GM08714 (cell line): ENCODE data around the gene TBCE.
"Not testable (repeated sequence)": the region's sequence is repeated elsewhere in the genome, so short reads cannot be mapped to it uniquely, and the experiment has no call there.

ENCODE experiments used
- H3K4me3 ChIP-seq: fragments of 200-500 bp; sonication (Bioruptor generic); 2 replicates; pipeline ENCODE4 v1.5.1; 2014; ENCODE audit warnings: mild to moderate bottlenecking, low read length, inconsistent platforms
- ZNF274 ChIP-seq: IDR thresholded peaks from 2 replicates; pipeline ENCODE4 v1.6.1; 2012; ENCODE audit warnings: mild to moderate bottlenecking, low read depth, low read length

The TBCE gene

DNA sequence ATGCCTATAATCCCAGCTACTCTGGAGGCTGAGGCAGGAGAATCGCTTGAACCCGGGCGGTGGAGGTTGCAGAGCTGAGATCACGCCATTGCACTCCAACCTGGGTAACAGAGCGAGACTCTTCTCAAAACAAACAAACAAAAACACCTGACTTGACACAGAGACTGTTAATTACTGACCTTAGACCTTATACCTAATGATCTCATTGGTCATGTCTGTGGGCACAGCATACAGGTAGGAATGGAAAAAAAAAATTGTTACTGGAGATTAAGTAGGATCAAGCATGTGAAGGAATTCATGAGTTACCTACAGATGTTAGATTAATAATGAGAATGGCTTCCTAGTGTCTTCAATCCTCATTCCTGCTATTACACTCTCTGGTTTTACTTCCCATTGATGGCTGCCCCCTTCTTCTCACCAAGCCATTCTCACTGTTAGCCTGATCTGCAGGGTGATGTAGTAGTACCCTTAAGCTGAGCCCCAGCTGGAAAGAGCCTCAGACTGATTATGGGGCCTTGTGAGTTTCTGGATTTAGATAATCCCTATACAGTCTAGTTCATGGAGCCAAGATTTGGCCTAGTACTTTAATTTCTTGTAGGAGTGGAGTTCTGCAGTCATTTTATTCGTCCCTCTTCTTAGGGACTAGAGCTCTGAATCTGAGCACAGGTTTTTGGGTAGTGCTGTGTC is 8.8 kb downstream of the TBCE start:
- no peak for TF ChIP-seq ZNF274
- no peak overlapping the region for H3K4me3 ChIP-seq

- not testable (repeated sequence) for H3K4me3 ChIP-seq
Measured at GRCh38 chr1:235378134-235378735, 11.0 kb downstream of the TBCE start.

- H3K4me3 ChIP-seq = not testable (repeated sequence)
Measured at GRCh38 chr1:235381955-235382739, 14.9 kb downstream of the TBCE start.

DNA sequence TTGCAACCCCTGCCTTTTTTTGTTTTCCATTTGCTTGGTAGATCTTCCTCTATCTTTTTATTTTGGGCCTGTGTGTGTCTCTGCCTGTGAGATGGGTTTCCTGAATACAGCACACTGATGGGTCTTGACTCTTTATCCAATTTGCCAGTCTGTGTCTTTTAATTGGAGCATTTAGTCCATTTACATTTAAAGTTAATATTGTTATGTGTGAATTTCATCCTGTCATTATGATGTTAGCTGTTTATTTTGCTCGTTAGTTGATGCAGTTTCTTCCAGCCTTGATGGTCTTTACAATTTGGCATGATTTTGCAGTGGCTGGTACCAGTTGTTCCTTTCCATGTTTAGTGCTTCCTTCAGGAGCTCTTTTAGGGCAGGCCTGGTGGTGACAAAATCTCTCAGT is 18.4 kb downstream of the TBCE start:
- H3K4me3 ChIP-seq = not testable (repeated sequence)

- TF ChIP-seq ZNF274 = no peak
Measured at GRCh38 chr1:235391874-235392273, 24.6 kb downstream of the TBCE start.

GRCh38 chr1:235397733-235398132 is 30.5 kb downstream of the TBCE start:
- no peak for TF ChIP-seq ZNF274
- no peak overlapping the region for H3K4me3 ChIP-seq

More at GRCh38 chr1:235391874-235392273, 24.6 kb downstream of the TBCE start:
- no peak overlapping the region for H3K4me3 ChIP-seq

DNA sequence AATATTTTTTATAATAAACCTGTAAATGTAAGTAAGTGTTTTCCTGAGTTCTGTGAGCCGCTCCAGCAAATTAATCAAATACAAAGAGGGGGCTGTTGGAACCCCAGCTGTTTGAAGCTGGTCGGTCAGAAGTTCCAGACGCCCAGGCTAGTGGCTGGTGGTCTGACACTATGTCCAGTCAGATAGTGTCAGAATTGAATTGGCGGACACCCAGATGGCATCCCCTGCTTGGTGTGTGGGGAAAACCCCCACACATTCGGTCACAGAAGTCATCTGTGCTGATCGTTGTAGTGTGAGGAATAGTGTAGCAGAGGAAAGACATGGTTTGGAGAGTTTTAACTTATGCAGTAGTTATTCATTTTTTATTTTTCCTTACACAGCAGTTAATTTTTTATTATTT is 32.4 kb downstream of the TBCE start:
- no peak overlapping the region for H3K4me3 ChIP-seq
- TF ChIP-seq ZNF274 = no peak

GRCh38 chr1:235401251-235401650 is 34.0 kb downstream of the TBCE start:
- H3K4me3 ChIP-seq = no peak overlapping the region
- TF ChIP-seq ZNF274 = no peak

DNA sequence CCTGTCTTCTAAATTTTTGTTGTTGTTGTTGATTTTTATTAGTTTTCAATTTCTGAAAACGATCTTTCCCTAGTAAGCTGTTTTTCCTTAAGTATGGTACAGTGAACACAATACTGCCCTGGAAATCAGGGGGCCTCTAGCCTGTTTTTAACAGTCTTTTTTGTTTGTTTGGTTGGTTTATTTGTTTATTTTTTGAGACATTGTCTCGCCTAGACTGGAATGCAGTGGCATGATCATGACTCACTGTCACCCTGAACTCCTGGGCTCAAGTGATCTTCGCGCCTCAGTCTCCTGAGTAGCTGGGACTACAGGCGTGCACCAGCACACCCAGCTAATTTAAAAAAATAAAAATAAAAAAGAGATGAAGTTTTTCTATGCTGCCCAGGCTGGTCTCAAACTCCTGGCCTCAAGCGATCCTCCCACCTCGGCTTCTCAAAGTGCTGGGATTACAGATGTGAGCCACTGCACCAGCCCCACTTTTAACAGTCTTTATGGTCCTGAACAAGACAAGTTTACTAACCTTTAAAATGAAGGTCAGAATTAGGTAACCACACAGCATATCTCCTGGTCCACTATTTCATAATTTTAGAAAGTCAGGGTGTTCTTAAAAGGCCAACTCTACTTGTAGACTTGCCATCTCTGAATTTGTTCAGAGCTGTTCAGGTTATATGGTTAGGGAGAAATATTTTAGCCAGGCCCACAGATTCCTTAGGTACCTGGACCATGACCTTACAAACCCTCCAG is 35.4 kb downstream of the TBCE start:
- no peak for TF ChIP-seq ZNF274
- H3K4me3 ChIP-seq = no peak overlapping the region

GRCh38 chr1:235403593-235403992 is 36.4 kb downstream of the TBCE start:
- TF ChIP-seq ZNF274 = no peak
- H3K4me3 ChIP-seq = no peak overlapping the region

GRCh38 chr1:235404190-235404589 is 37.0 kb downstream of the TBCE start:
- TF ChIP-seq ZNF274 = no peak
- no peak overlapping the region for H3K4me3 ChIP-seq

DNA sequence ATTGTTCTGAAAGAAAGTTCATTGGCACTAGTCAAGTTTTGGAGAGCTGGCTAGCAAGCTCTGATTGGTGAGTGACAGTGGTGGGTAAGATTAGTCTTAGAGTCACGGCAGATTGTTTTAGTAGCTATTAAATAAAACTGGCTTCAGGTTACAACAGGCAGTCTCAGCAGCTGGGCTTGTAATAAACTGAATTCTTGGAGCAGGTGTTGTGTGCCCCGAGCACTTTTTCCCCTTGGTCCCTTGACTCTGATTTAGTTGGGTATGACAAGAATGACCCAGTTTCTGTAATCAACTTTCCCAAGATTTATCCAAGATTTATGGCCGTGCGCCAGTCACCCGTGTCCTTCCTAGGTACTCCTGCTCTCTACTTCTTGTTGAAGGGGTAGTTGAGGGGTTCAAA is 40.2 kb downstream of the TBCE start:
- no peak overlapping the region for H3K4me3 ChIP-seq
- TF ChIP-seq ZNF274 = no peak

- no peak for TF ChIP-seq ZNF274
Measured at GRCh38 chr1:235408503-235408960, 41.3 kb downstream of the TBCE start.

GRCh38 chr1:235409042-235409820 is 42.0 kb downstream of the TBCE start:
- H3K4me3 ChIP-seq = no peak overlapping the region
- TF ChIP-seq ZNF274 = no peak

More at GRCh38 chr1:235408503-235408960, 41.3 kb downstream of the TBCE start:
- no peak overlapping the region for H3K4me3 ChIP-seq
